ENCODE measurements around the gene CLDN14. TPM values are rescaled to one million over a fixed set of nuclear protein-coding genes. Genes with fewer than 3 reads are reported as not detected.

CLDN14 gene
- total and polyA plus RNA-seq, 2 experiments from 2014 or later: not detected

DNA sequence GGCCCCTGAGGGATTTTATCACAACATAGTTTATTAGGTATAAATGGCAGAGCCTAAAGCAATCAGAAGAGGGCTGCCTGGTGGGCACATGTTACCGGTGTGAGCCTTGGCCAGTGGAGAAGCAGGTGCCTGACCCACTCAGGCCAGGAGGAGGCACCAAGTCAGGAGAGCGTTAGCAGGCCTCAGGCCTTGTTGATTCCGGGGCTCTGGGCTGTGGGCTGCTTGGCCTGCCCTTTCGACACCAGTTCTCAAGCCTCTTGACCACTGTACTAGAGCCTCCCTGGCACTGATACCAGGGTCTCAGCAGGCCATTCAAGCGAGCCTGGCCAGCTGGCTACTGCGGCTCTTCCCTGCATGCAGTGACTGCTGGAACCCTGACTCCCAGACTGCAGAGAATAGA, 20.8 kb downstream of the CLDN14 start:
- no peak overlapping the region for H3K27ac ChIP-seq (ENCODE audit: low read depth)
- peak; percentile 13; the same call in 1 of the 3 replicates for ATAC-seq
- no peaks in the 10 kb centered on the region for H3K9me3 Mint-ChIP-seq

More for the DNA sequence above, 20.8 kb downstream of the CLDN14 start:
- no peaks in the 10 kb centered on the region for H3K9me2 ChIP-seq (ENCODE audit: insufficient read depth)
- Mint-ChIP-seq H3K27ac (no peak overlapping the region), H3K4me3 (no peak overlapping the region), H3K4me1 (peaks cover 23% of the 10 kb centered on the region), H3K27me3 (ENCODE audit: insufficient read depth, low read depth, poor library complexity) (no peaks in the 10 kb centered on the region), H3K36me3 (ENCODE audit: low read depth) (no peaks in the 10 kb centered on the region)
- no peak for DNase-seq (ENCODE audit: low spot score)
- H3K4me2 ChIP-seq: no peak overlapping the region
- H3K27me3 ChIP-seq (ENCODE audit: insufficient read depth): no peaks in the 10 kb centered on the region
- H2AFZ ChIP-seq: no peak overlapping the region
- peaks cover 8% of the 10 kb centered on the region for H3K4me1 ChIP-seq (ENCODE audit: insufficient read depth)
- no peaks in the 10 kb centered on the region for H4K20me1 ChIP-seq (replicated peaks; ENCODE audit: insufficient read depth)
- no peaks in the 10 kb centered on the region for H3K36me3 ChIP-seq (ENCODE audit: insufficient read depth)
- no peak overlapping the region for H3K4me3 ChIP-seq
- TF ChIP-seq POLR2AphosphoS5 (IDR thresholded peaks at IDR 0.05; ENCODE audit: low read depth) (no peak), NANOG (IDR thresholded peaks at IDR 0.05; ENCODE audit: borderline replicate concordance) (no peak), ZNF114 (CRISPR knock-in tag; IDR thresholded peaks at IDR 0.05) (no peak), ZNF331 (CRISPR knock-in tag; IDR thresholded peaks at IDR 0.05; ENCODE audit: low read depth) (no peak)
- TF ChIP-seq, protein P1, sequence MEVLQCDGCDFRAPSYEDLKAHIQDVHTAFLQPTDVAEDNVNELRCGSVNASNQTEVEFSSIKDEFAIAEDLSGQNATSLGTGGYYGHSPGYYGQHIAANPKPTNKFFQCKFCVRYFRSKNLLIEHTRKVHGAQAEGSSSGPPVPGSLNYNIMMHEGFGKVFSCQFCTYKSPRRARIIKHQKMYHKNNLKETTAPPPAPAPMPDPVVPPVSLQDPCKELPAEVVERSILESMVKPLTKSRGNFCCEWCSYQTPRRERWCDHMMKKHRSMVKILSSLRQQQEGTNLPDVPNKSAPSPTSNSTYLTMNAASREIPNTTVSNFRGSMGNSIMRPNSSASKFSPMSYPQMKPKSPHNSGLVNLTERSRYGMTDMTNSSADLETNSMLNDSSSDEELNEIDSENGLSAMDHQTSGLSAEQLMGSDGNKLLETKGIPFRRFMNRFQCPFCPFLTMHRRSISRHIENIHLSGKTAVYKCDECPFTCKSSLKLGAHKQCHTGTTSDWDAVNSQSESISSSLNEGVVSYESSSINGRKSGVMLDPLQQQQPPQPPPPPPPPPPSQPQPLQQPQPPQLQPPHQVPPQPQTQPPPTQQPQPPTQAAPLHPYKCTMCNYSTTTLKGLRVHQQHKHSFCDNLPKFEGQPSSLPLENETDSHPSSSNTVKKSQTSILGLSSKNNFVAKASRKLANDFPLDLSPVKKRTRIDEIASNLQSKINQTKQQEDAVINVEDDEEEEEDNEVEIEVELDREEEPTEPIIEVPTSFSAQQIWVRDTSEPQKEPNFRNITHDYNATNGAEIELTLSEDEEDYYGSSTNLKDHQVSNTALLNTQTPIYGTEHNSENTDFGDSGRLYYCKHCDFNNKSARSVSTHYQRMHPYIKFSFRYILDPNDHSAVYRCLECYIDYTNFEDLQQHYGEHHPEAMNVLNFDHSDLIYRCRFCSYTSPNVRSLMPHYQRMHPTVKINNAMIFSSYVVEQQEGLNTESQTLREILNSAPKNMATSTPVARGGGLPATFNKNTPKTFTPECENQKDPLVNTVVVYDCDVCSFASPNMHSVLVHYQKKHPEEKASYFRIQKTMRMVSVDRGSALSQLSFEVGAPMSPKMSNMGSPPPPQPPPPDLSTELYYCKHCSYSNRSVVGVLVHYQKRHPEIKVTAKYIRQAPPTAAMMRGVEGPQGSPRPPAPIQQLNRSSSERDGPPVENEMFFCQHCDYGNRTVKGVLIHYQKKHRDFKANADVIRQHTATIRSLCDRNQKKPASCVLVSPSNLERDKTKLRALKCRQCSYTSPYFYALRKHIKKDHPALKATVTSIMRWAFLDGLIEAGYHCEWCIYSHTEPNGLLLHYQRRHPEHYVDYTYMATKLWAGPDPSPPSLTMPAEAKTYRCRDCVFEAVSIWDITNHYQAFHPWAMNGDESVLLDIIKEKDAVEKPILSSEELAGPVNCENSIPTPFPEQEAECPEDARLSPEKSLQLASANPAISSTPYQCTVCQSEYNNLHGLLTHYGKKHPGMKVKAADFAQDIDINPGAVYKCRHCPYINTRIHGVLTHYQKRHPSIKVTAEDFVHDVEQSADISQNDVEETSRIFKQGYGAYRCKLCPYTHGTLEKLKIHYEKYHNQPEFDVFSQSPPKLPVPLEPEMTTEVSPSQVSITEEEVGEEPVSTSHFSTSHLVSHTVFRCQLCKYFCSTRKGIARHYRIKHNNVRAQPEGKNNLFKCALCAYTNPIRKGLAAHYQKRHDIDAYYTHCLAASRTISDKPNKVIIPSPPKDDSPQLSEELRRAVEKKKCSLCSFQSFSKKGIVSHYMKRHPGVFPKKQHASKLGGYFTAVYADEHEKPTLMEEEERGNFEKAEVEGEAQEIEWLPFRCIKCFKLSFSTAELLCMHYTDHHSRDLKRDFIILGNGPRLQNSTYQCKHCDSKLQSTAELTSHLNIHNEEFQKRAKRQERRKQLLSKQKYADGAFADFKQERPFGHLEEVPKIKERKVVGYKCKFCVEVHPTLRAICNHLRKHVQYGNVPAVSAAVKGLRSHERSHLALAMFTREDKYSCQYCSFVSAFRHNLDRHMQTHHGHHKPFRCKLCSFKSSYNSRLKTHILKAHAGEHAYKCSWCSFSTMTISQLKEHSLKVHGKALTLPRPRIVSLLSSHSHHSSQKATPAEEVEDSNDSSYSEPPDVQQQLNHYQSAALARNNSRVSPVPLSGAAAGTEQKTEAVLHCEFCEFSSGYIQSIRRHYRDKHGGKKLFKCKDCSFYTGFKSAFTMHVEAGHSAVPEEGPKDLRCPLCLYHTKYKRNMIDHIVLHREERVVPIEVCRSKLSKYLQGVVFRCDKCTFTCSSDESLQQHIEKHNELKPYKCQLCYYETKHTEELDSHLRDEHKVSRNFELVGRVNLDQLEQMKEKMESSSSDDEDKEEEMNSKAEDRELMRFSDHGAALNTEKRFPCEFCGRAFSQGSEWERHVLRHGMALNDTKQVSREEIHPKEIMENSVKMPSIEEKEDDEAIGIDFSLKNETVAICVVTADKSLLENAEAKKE (CRISPR knock-in tag; IDR thresholded peaks at IDR 0.05): no peak
- no peaks in the 10 kb centered on the region for H3K79me2 ChIP-seq (replicated peaks; ENCODE audit: insufficient read depth)
- H3F3A ChIP-seq (replicated peaks; ENCODE audit: low read depth): no peaks in the 10 kb centered on the region
